Ishikawa (cell line): ENCODE data around the gene LLGL2.

ENCODE experiments used
- CEBPB ChIP-seq: IDR thresholded peaks from 2 replicates; pipeline ENCODE4 v1.6.1; 2012
- CREB1 ChIP-seq: IDR thresholded peaks from 2 replicates; pipeline ENCODE4 v1.6.1; 2012; ENCODE audit warnings: low read depth
- EGR1 ChIP-seq: IDR thresholded peaks from 2 replicates; pipeline ENCODE4 v1.6.1; 2012
- EP300 ChIP-seq: IDR thresholded peaks from 2 replicates; pipeline ENCODE4 v1.6.1; 2012; ENCODE audit warnings: borderline replicate concordance
- FOXM1 ChIP-seq: IDR thresholded peaks from 2 replicates; pipeline ENCODE4 v1.6.1; 2012; ENCODE audit warnings: low read depth, borderline replicate concordance
- NFIC ChIP-seq: IDR thresholded peaks from 2 replicates; pipeline ENCODE4 v1.6.1; 2012
- RAD21 ChIP-seq: IDR thresholded peaks from 2 replicates; pipeline ENCODE4 v1.6.1; 2012; ENCODE audit warnings: low read depth
- REST ChIP-seq: IDR thresholded peaks from 2 replicates; pipeline ENCODE4 v1.6.1; 2012; ENCODE audit warnings: low read depth, mild to moderate bottlenecking
- TAF1 ChIP-seq: IDR thresholded peaks from 2 replicates; pipeline ENCODE4 v1.6.1; 2012; ENCODE audit warnings: low read depth, mild to moderate bottlenecking
- TCF12 ChIP-seq: IDR thresholded peaks from 2 replicates; pipeline ENCODE4 v1.6.1; 2012; ENCODE audit warnings: low read depth
- TEAD4 ChIP-seq: IDR thresholded peaks from 2 replicates; pipeline ENCODE4 v1.6.1; 2012
- YY1 ChIP-seq: IDR thresholded peaks from 2 replicates; pipeline ENCODE4 v1.6.1; 2012; ENCODE audit warnings: low read depth
- ZBTB7A ChIP-seq: IDR thresholded peaks from 2 replicates; pipeline ENCODE4 v1.6.1; 2012; ENCODE audit warnings: low read depth
- TF ChIP-seq, protein P1 (sequence below): IDR thresholded peaks from 2 replicates; pipeline ENCODE4 v1.6.1; 2012
- TF ChIP-seq, protein P2 (sequence below): IDR thresholded peaks from 2 replicates; pipeline ENCODE4 v1.6.1; 2012

Gene LLGL2

DNA sequence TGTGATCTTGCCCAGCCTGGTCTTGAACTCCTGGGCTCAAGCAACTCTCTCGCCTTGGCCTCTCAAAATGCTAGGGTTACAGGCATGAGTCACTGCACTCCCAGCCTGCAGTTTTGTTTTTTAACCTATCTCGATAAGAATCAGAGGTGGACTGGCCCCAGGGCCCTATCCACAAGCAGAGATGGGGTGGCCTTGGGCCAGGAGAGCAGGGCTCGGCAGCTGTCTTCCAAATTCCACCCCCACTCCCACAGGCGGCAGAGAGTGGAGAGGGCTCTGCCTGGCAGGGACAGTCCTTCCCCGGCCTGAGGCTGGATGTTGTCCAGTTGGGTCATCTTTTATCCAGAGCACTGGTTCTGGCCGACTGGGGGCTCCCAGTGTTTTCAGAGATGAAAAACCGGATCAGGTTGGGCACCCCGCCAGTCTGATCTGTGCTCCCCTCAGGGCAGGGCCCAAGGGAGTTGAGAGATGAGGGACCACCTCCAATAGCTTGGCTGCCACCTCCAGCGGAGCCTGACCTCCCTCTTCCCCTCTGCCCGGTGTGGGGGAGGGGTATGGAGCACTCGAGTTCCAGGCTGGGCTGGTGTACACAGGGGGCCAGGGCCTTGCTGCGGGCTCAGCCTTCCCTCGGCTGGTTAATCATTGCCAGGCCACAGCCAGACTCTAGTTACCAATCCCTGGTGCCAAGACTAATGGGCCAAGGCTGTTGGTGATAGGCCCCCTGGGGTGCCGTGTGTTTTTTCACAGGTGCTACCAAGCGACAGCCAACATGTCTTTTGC lies 31.8 kb downstream of the LLGL2 start:
- no peak for TF ChIP-seq YY1
- TF ChIP-seq, protein P1, sequence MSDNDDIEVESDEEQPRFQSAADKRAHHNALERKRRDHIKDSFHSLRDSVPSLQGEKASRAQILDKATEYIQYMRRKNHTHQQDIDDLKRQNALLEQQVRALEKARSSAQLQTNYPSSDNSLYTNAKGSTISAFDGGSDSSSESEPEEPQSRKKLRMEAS: no peak
- no peak for TF ChIP-seq TEAD4
- TF ChIP-seq NFIC: no peak
- TF ChIP-seq EP300: no peak
- TF ChIP-seq TAF1: no peak
- no peak for TF ChIP-seq RAD21
- TF ChIP-seq ZBTB7A: no peak
- TF ChIP-seq FOXM1: no peak
- TF ChIP-seq REST: no peak
- no peak for TF ChIP-seq EGR1
- TF ChIP-seq, protein P2, sequence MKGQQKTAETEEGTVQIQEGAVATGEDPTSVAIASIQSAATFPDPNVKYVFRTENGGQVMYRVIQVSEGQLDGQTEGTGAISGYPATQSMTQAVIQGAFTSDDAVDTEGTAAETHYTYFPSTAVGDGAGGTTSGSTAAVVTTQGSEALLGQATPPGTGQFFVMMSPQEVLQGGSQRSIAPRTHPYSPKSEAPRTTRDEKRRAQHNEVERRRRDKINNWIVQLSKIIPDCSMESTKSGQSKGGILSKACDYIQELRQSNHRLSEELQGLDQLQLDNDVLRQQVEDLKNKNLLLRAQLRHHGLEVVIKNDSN: no peak
- TF ChIP-seq CEBPB: no peak
- no peak for TF ChIP-seq CREB1

- TF ChIP-seq EP300 (no peak), CREB1 (no peak), YY1 (no peak), TCF12 (no peak), RAD21 (no peak), EGR1 (no peak), ZBTB7A (no peak), NFIC (no peak), TEAD4 (no peak), REST (no peak), CEBPB (no peak), FOXM1 (no peak), TAF1 (no peak)
- TF ChIP-seq, protein P1: no peak
- TF ChIP-seq, protein P2: no peak
Measured at GRCh38 chr17:75557852-75558665, 32.6 kb downstream of the LLGL2 start.

GRCh38 chr17:75558666-75559530 lies 33.4 kb downstream of the LLGL2 start:
- TF ChIP-seq RAD21 (no peak), EGR1 (no peak), CEBPB (no peak), CREB1 (no peak), YY1 (no peak), EP300 (no peak), TEAD4 (no peak), TCF12 (no peak), REST (no peak), NFIC (no peak), FOXM1 (no peak), TAF1 (no peak), ZBTB7A (no peak)
- TF ChIP-seq, protein P1: no peak
- TF ChIP-seq, protein P2: no peak
